ENCODE results near the gene TRIP6.
A peak's percentile ranks its signal among the peaks of the same experiment; 100 is the strongest.

Gene TRIP6

GRCh38 chr7:100830396-100830795 is 36.8 kb upstream of the TRIP6 start:
- TF ChIP-seq ZNF121 (tag by site-specific recombination; IDR thresholded peaks at IDR 0.05) (0 out of 2 replicates have a peak, but pooled peaks have one; percentile 4), ZNF629 (tag by site-specific recombination; IDR thresholded peaks at IDR 0.05) (no peak), ZNF664 (tag by site-specific recombination; IDR thresholded peaks at IDR 0.05) (peak; percentile 88)
- no peaks in the 10 kb centered on the region for H3K9me3 ChIP-seq (ENCODE audit: control insufficient read depth, insufficient read depth, low read depth, low read length)
- H3K27ac ChIP-seq (ENCODE audit: extremely low read depth, low read depth, low read length): no peak overlapping the region
- ChIA-PET CTCF (interaction anchor here (0.6 to 1.7 kb wide), 2 partner anchors 10 to 125 kb away, joined by 3 to 5 read pairs; partner anchors contain the start of gene POP7), POLR2A (no interaction called here)
- no peaks in the 10 kb centered on the region for H3K4me1 ChIP-seq (ENCODE audit: control insufficient read depth, insufficient read depth, low read length)
- no peak overlapping the region for H3K4me3 ChIP-seq (ENCODE audit: low read depth, low read length)
- H3K36me3 ChIP-seq (ENCODE audit: control insufficient read depth in 2 of 2, insufficient read depth in 1 of 2, low read length in 2 of 2): no peaks in the 10 kb centered on the region

- ChIA-PET CTCF (interaction anchor here (1.3 to 1.7 kb wide), 3 partner anchors 16 to 126 kb away, joined by 3 to 5 read pairs (median 3); partner anchors contain the start of gene POP7), POLR2A (interaction anchor here (1.1 kb wide), 1 partner anchor 246 kb away, joined by 3 read pairs; the partner anchor contains the start of genes FBXO24 and LRCH4)
- Histone ChIP-seq H3K9me3 (ENCODE audit: control insufficient read depth, insufficient read depth, low read depth, low read length) (no peaks in the 10 kb centered on the region), H3K27ac (ENCODE audit: extremely low read depth, low read depth, low read length) (no peak overlapping the region), H3K4me3 (ENCODE audit: low read depth, low read length) (no peak overlapping the region), H3K36me3 (ENCODE audit: control insufficient read depth in 2 of 2, insufficient read depth in 1 of 2, low read length in 2 of 2) (no peaks in the 10 kb centered on the region), H3K4me1 (ENCODE audit: control insufficient read depth, insufficient read depth, low read length) (peaks cover 9% of the 10 kb centered on the region)
- TF ChIP-seq ZNF121 (tag by site-specific recombination; IDR thresholded peaks at IDR 0.05) (peak; percentile 69), GLI2 (tag by site-specific recombination; IDR thresholded peaks at IDR 0.05; ENCODE audit: borderline replicate concordance, low read depth) (no peak)
Observed at GRCh38 chr7:100832281-100832633, 34.9 kb upstream of the TRIP6 start.

GRCh38 chr7:100835903-100836811 is 31.0 kb upstream of the TRIP6 start:
- POLR2A ChIA-PET: interaction anchor here (1.4 to 2.8 kb wide), 4 partner anchors 8 to 130 kb away, joined by 5 to 13 read pairs (median 9); partner anchors contain the start of genes EPHB4, POP7, SRRT and UFSP1
- no peak overlapping the region for H3K4me3 ChIP-seq (ENCODE audit: low read depth, low read length)
- H3K36me3 ChIP-seq (ENCODE audit: control insufficient read depth in 2 of 2, insufficient read depth in 1 of 2, low read length in 2 of 2): no peaks in the 10 kb centered on the region
- H3K9me3 ChIP-seq (ENCODE audit: control insufficient read depth, insufficient read depth, low read depth, low read length): no peaks in the 10 kb centered on the region
- H3K27ac ChIP-seq (ENCODE audit: extremely low read depth, low read depth, low read length): peak overlapping the region; percentile 91
- H3K4me1 ChIP-seq (ENCODE audit: control insufficient read depth, insufficient read depth, low read length): peaks cover 9% of the 10 kb centered on the region
- CTCF ChIA-PET: interaction anchor here (1.0 to 2.4 kb wide), 3 partner anchors 9 to 36 kb away, joined by 3 to 14 read pairs (median 3); partner anchors contain the start of gene EPHB4
- TF ChIP-seq ZNF561 (tag by site-specific recombination; IDR thresholded peaks at IDR 0.05; ENCODE audit: borderline replicate concordance) (peak; percentile 32; the same call in 1 of the 2 replicates), WT1 (tag by site-specific recombination; IDR thresholded peaks at IDR 0.05) (peak; percentile 45; the same call in 1 of the 2 replicates), ZBTB8A (tag by site-specific recombination; IDR thresholded peaks at IDR 0.05) (no peak), ZNF324 (tag by site-specific recombination; IDR thresholded peaks at IDR 0.05) (0 out of 2 replicates have a peak, but pooled peaks have one; percentile 28), ZNF580 (tag by site-specific recombination; IDR thresholded peaks at IDR 0.05) (no peak), SP3 (tag by site-specific recombination; IDR thresholded peaks at IDR 0.05) (no peak; the same call in 1 of the 2 replicates), ZNF664 (tag by site-specific recombination; IDR thresholded peaks at IDR 0.05) (no peak), ZNF404 (tag by site-specific recombination; IDR thresholded peaks at IDR 0.05) (no peak), ZNF341 (tag by site-specific recombination; IDR thresholded peaks at IDR 0.05; ENCODE audit: low read depth) (peak; percentile 65), ZBTB49 (tag by site-specific recombination; IDR thresholded peaks at IDR 0.05; ENCODE audit: low read depth) (no peak), ZNF449 (tag by site-specific recombination; IDR thresholded peaks at IDR 0.05) (no peak), ZFP69B (tag by site-specific recombination; IDR thresholded peaks at IDR 0.05) (0 out of 2 replicates have a peak, but pooled peaks have one; percentile 43), IKZF3 (tag by site-specific recombination; IDR thresholded peaks at IDR 0.05) (peak; percentile 22; the same call in 1 of the 2 replicates), FEZF1 (tag by site-specific recombination; IDR thresholded peaks at IDR 0.05) (peak; percentile 41; the same call in 1 of the 2 replicates), ZFHX2 (tag by site-specific recombination; conservative IDR thresholded peaks at IDR 0.05) (peak; percentile 80), PRDM10 (tag by site-specific recombination; IDR thresholded peaks at IDR 0.05) (peak; percentile 20; the same call in 1 of the 2 replicates), ZNF600 (tag by site-specific recombination; IDR thresholded peaks at IDR 0.05) (peak; percentile 49; the same call in 1 of the 2 replicates), RBAK (tag by site-specific recombination; IDR thresholded peaks at IDR 0.05) (no peak)
